Omental fat pad (tissue), 4 donors: ENCODE results near the gene LRCH1. TPM values are rescaled to one million over a fixed set of nuclear protein-coding genes. Genes with fewer than 3 reads are reported as not detected.

Source experiments
- ATAC-seq: fragments of 150-250 bp; one replicate; pipeline ENCODE4 v1.9.1; 2016; ENCODE audit warnings: mild to moderate bottlenecking, moderate library complexity; ENCODE audit not compliant: low FRiP score
- DNase-seq: peaks from one replicate; pipeline ENCODE4 v3.0.0-alpha.2; 2019; ENCODE audit warnings: low spot score
- CTCF ChIP-seq, 3 donors: fragments of 450-650 bp; IDR thresholded peaks; one replicate each; pipeline ENCODE4 v1.5.1; 2016 to 2017; ENCODE audit warnings: antibody characterized with exemption in 3 of 3, mild to moderate bottlenecking in 3 of 3, moderate library complexity in 2 of 3
- total RNA-seq, 4 donors: library from RNA; depleted of rRNA; stranded (reverse); fragments of >200 nt; gene quantifications; one replicate each; pipeline ENCODE4 v1.1.0, GENCODE V29; 2016

LRCH1 gene
- total RNA-seq, 4 donors from 2014 or later: 9.7 to 43.7 (median 16.5) TPM

DNA sequence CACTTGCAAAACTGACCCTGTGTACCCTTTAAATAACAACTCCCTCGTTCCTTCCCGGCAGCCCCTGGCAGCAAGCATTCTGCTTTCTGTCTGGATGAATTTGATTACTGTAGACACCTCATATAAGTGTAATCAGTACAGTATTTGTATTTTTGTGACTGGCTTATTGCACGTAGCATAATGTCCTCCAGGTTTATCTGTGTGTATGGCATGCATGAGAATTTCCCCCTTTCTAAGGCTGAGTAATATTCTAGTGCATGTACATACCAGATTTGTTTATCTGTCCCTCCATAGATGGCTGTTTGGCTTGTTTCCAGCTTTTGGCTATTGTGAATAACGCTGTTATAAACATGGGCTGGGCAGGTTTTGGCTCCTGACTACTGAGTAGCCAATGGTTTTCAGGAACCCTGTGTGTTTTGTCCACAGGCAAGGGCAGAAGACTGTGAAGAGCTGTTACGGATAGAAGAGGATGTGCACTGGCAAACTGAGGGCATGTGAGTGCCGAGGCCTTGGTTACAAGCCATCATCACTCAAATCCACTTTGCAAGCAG lies 146.0 kb downstream of the LRCH1 start:
- DNase-seq (no peak), ATAC-seq (no peak)
- no peak for TF ChIP-seq CTCF (IDR thresholded peaks at IDR 0.05)

GRCh38 chr13:46712524-46712923 lies 159.6 kb downstream of the LRCH1 start:
- ATAC-seq: no peak
- no peak for TF ChIP-seq CTCF (IDR thresholded peaks at IDR 0.05)

DNA sequence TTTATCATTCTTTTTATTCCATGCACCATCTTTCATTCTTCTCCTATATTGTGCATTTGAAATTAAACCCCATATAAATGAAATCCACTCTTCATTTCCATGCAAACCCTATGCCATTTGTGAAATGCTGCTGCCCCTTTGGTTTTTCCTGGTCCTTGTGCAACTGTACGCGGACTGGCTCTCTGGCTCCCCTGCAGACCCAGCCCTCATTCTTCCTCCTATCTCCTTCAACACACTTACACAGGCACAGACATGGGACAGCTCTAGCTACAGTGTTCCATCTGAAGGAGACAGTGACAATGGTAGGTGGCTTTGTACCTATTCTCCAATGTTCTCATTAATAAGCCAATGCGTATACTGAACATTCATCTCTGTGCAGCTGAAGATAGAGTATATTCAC lies 162.4 kb downstream of the LRCH1 start:
- DNase-seq (no peak), ATAC-seq (no peak)
- no peak for TF ChIP-seq CTCF (IDR thresholded peaks at IDR 0.05)

More at GRCh38 chr13:46712524-46712923, 159.6 kb downstream of the LRCH1 start:
- no peak for DNase-seq

DNA sequence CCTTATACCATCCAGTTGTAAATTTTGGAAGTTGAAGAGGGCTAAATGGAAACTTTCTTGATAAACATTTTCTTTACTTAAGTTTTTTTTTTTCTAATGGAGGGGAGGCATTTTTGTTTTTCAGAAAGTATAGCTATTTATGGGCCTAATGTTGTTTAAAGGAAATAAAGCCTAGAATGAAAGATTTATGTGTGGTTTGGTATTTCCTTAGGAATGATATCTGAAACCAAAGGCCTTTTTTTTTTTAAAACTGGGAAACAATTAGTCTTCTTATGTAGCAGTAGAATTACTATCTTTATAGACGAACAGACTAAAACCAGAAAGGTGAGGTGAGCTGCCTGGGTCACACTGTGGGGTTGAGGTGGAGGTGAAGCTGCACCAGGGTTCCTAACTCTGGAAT lies 163.9 kb downstream of the LRCH1 start:
- TF ChIP-seq CTCF (IDR thresholded peaks at IDR 0.05): no peak
- no peak for ATAC-seq
- no peak for DNase-seq

- TF ChIP-seq CTCF (IDR thresholded peaks at IDR 0.05): no peak
- ATAC-seq: no peak
- no peak for DNase-seq
Observed at GRCh38 chr13:46717275-46717674, 164.3 kb downstream of the LRCH1 start.

- ATAC-seq (no peak), DNase-seq (no peak)
- TF ChIP-seq CTCF (IDR thresholded peaks at IDR 0.05): no peak
Observed at GRCh38 chr13:46717856-46718255, 164.9 kb downstream of the LRCH1 start.

GRCh38 chr13:46720189-46720588 lies 167.2 kb downstream of the LRCH1 start:
- no peak for TF ChIP-seq CTCF (IDR thresholded peaks at IDR 0.05)
- ATAC-seq: no peak

More at GRCh38 chr13:46720189-46720588, 167.2 kb downstream of the LRCH1 start:
- no peak for DNase-seq
